WI38 (cell line): ENCODE data around the gene PIK3R1.

ENCODE experiments used
- H3K4me3 ChIP-seq: 2 replicates; pipeline ENCODE4 v1.5.1; 2011; ENCODE audit warnings: low read depth, mild to moderate bottlenecking, control low read depth, low read length
- CTCF ChIP-seq: IDR thresholded peaks from 2 replicates; pipeline ENCODE4 v1.5.1; 2012; ENCODE audit warnings: low read depth, mild to moderate bottlenecking, control low read depth, low read length

The PIK3R1 gene

GRCh38 chr5:68251804-68252522, 36.4 kb downstream of the PIK3R1 start:
- TF ChIP-seq CTCF = no peak
- no peak overlapping the region for H3K4me3 ChIP-seq

GRCh38 chr5:68252673-68253623, 37.4 kb downstream of the PIK3R1 start:
- no peak overlapping the region for H3K4me3 ChIP-seq
- peak; percentile 76 for TF ChIP-seq CTCF

- H3K4me3 ChIP-seq = no peak overlapping the region
- no peak for TF ChIP-seq CTCF
These were observed 38.3 kb downstream of the PIK3R1 start for GRCh38 chr5:68253624-68254585.

GRCh38 chr5:68254810-68255209, 39.3 kb downstream of the PIK3R1 start:
- TF ChIP-seq CTCF = no peak
- no peak overlapping the region for H3K4me3 ChIP-seq

- no peak overlapping the region for H3K4me3 ChIP-seq
- no peak for TF ChIP-seq CTCF
These were observed 40.0 kb downstream of the PIK3R1 start for GRCh38 chr5:68255305-68256120.

- no peak for TF ChIP-seq CTCF
These were observed 41.7 kb downstream of the PIK3R1 start for GRCh38 chr5:68257210-68257609.

More at GRCh38 chr5:68257210-68257609, 41.7 kb downstream of the PIK3R1 start:
- H3K4me3 ChIP-seq = no peak overlapping the region
